Thoracic aorta (tissue), 2 donors: ENCODE measurements around the gene CHRNB1. TPM values are rescaled to one million over a fixed set of nuclear protein-coding genes. Genes with fewer than 3 reads are reported as not detected.

ENCODE experiments used
- ATAC-seq: fragments of 150-250 bp; one replicate; pipeline ENCODE4 v1.8.0; 2017; ENCODE audit warnings: low read depth; ENCODE audit not compliant: insufficient number of reproducible peaks, low FRiP score
- DNase-seq: peaks from one replicate; pipeline ENCODE4 v3.0.0-alpha.2; 2020; ENCODE audit warnings: low spot score
- H3K27ac ChIP-seq, 2 donors: fragments of 200-600 bp; sonication (generic); 1 replicate in 1 of 2; 2 replicates in 1 of 2; pipeline ENCODE4 v1.5.1; 2016; ENCODE audit warnings: mild to moderate bottlenecking in 2 of 2, moderate library complexity in 2 of 2
- H3K27me3 ChIP-seq: fragments of 200-600 bp; sonication (generic); replicated peaks from 2 replicates; pipeline ENCODE4 v1.6.0; 2016; ENCODE audit warnings: mild to moderate bottlenecking; ENCODE audit not compliant: insufficient read depth
- H3K36me3 ChIP-seq: fragments of 200-600 bp; sonication (generic); one replicate; pipeline ENCODE4 v1.5.1; 2016
- H3K4me1 ChIP-seq, 2 donors: fragments of 200-600 bp; sonication (generic); 1 replicate in 1 of 2; 2 replicates in 1 of 2; pipeline versions ENCODE4 v1.5.1 to v1.6.0; 2016; ENCODE audit warnings: low read depth in 2 of 2, mild to moderate bottlenecking in 1 of 2; ENCODE audit not compliant: control insufficient read depth in 1 of 2
- H3K4me3 ChIP-seq: fragments of 200-600 bp; sonication (generic); 2 replicates; pipeline ENCODE4 v1.5.1; 2016; ENCODE audit warnings: mild to moderate bottlenecking
- H3K9me3 ChIP-seq: fragments of 200-600 bp; sonication (generic); 2 replicates; pipeline ENCODE4 v1.5.1; 2016
- CTCF ChIP-seq: fragments of 200-600 bp; sonication (generic); IDR thresholded peaks from one replicate; pipeline ENCODE4 v1.5.1; 2019; ENCODE audit warnings: antibody characterized with exemption
- total RNA-seq, 2 donors: library from RNA; depleted of rRNA; stranded (reverse); fragments of >200 nt; gene quantifications; one replicate each; pipeline versions ENCODE4 v1.1.0 to v1.2.3, GENCODE V29; 2016

The CHRNB1 gene
- total RNA-seq, 2 donors from 2014 or later: 11.6 to 17.6 TPM

GRCh38 chr17:7415784-7416183 is 29.1 kb upstream of the CHRNB1 start:
- H3K36me3 ChIP-seq: no peaks in the 10 kb centered on the region
- no peak for DNase-seq

GRCh38 chr17:7416323-7416722 is 28.5 kb upstream of the CHRNB1 start:
- H3K27me3 ChIP-seq: no peaks in the 10 kb centered on the region
- no peak overlapping the region for H3K27ac ChIP-seq
- ATAC-seq: no peak
- no peaks in the 10 kb centered on the region for H3K4me1 ChIP-seq
- no peak overlapping the region for H3K4me3 ChIP-seq
- TF ChIP-seq CTCF: no peak
- H3K9me3 ChIP-seq: no peaks in the 10 kb centered on the region
- no peak for DNase-seq
- H3K36me3 ChIP-seq: no peaks in the 10 kb centered on the region

More at GRCh38 chr17:7415784-7416183, 29.1 kb upstream of the CHRNB1 start:
- Histone ChIP-seq H3K27me3 (no peaks in the 10 kb centered on the region), H3K4me1 (no peaks in the 10 kb centered on the region), H3K4me3 (no peak overlapping the region), H3K27ac (no peak overlapping the region), H3K9me3 (no peaks in the 10 kb centered on the region)
- ATAC-seq: no peak
- TF ChIP-seq CTCF: no peak

DNA sequence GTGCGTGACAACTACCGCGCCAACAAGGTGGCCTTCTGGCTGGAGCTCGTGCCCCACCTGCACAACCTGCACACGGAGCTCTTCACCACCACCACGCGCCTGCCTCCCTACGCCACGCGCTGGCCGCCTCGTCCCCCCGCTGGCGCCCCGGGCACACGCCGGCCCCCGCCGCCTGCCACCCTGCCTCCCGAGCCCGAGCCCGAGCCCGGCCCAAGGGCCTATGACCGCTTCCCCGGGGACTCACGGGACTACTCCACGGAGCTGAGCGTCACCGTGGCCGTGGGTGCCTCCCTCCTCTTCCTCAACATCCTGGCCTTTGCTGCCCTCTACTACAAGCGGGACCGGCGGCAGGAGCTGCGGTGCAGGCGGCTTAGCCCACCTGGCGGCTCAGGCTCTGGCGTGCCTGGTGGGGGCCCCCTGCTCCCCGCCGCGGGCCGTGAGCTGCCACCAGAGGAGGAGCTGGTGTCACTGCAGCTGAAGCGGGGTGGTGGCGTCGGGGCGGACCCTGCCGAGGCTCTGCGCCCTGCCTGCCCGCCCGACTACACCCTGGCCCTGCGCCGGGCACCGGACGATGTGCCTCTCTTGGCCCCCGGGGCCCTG is 27.7 kb upstream of the CHRNB1 start:
- no peak for ATAC-seq
- H3K36me3 ChIP-seq: no peaks in the 10 kb centered on the region
- no peak for TF ChIP-seq CTCF

DNA sequence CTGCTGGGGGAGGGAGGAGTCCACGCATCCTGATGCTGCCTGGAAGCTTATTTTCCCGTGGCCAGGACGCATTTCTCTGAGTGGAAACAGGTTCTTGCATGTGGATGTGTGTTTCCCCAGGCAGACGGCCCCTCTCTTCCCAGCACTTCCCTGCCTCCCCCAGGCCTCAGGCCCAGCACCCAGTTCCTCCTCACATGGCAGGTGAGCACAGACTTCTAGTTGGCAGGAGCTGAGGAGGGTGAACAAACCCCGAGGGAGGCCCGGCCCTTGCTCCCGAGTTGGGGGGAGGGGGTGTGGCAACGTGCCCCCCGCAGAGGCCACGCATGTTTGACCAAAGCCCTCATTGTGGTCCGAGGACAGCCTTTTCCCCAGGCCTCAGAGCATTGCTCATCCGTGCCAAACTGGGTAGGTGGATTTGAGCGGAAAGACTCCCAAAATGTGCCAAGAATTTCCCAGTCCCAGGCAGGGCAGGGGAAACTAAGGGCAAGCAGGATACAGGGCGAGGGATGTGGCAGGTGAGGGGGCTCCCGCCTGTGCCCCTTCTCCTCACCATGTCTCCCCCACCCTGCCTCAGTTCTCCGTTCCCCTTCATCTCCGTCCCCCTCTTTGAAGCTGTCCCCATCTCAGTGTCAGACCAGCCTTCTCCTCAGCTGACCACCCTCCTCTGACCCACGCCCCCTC is 26.2 kb upstream of the CHRNB1 start:
- Histone ChIP-seq H3K4me1 (no peaks in the 10 kb centered on the region), H3K4me3 (no peak overlapping the region), H3K36me3 (no peaks in the 10 kb centered on the region), H3K27me3 (no peaks in the 10 kb centered on the region), H3K9me3 (no peaks in the 10 kb centered on the region), H3K27ac (no peak overlapping the region)
- TF ChIP-seq CTCF: no peak
- ATAC-seq (no peak), DNase-seq (no peak)

More for the DNA sequence above, 27.7 kb upstream of the CHRNB1 start:
- Histone ChIP-seq H3K27ac (no peak overlapping the region), H3K4me3 (no peak overlapping the region), H3K9me3 (no peaks in the 10 kb centered on the region), H3K27me3 (no peaks in the 10 kb centered on the region), H3K4me1 (no peaks in the 10 kb centered on the region)
- no peak for DNase-seq

GRCh38 chr17:7419819-7420610 is 24.8 kb upstream of the CHRNB1 start, which contains the start of gene SPEM1:
TSS of gene SPEM1 (plus strand) at chr17:7420324. CDS start at chr17:7420385, 61 bp downstream.
- TF ChIP-seq CTCF: no peak
- no peak for ATAC-seq
- Histone ChIP-seq H3K27ac (no peak within 1 kb of the TSS), H3K4me1 (no peaks in the 10 kb centered on the region), H3K9me3 (no peaks in the 10 kb centered on the region), H3K36me3 (no peaks in the 10 kb centered on the region), H3K27me3 (no peaks in the 10 kb centered on the region), H3K4me3 (no peak within 1 kb of the TSS)
- no peak for DNase-seq
